ENCODE data around the gene OSM. TPM values are rescaled to one million over a fixed set of nuclear protein-coding genes. Genes with fewer than 3 reads are reported as not detected.

The OSM gene
- total RNA-seq, 6 donors from 2014 or later, result 0.98 to 11.7 (median 5.1) TPM

- Histone ChIP-seq H3K36me3 (peaks cover 11 to 46% (median 32%) of the 10 kb centered on the region in 4 donors), H3K4me1 (peaks cover 42 to 52% (median 44%) of the 10 kb centered on the region in 4 donors), H3K27me3 (no peaks in the 10 kb centered on the region), H3K9me3 (no peaks in the 10 kb centered on the region), H3K4me3 (peak overlapping the region; percentile 67 to 98 (median 86)), H3K27ac (peak overlapping the region; percentile 94 to 99 (median 96))
- 11 to 30% methylated on average over 2 to 4 of the region's 5 CpGs for WGBS, 2 donors
- TF ChIP-seq CTCF (IDR thresholded peaks at IDR 0.05) (peak; percentile 80 to 97 (median 92)), EP300 (IDR thresholded peaks at IDR 0.05) (no peak), POLR2AphosphoS5 (IDR thresholded peaks at IDR 0.05) (peak; percentile 51 to 78), POLR2A (IDR thresholded peaks at IDR 0.05) (peak in 3 of 4 donors; percentile 20 to 73 (median 25))
- DNase-seq (peak; percentile 91 to 93), ATAC-seq (ENCODE audit: low FRiP score in 2 of 2) (peak; percentile 77 to 82)
Measured at GRCh38 chr22:30287648-30288418, 21.2 kb upstream of the OSM start.

- peaks cover 7 to 38% (median 24%) of the 10 kb centered on the region in 4 donors for H3K36me3 ChIP-seq
- no peak overlapping the region for H3K4me3 ChIP-seq
- H3K27me3 ChIP-seq, result no peaks in the 10 kb centered on the region
- DNase-seq (peak; percentile 85 to 95), ATAC-seq (ENCODE audit: low FRiP score in 2 of 2) (peak in 1 of 2 donors; percentile 15)
- TF ChIP-seq POLR2AphosphoS5 (IDR thresholded peaks at IDR 0.05) (no peak), CTCF (IDR thresholded peaks at IDR 0.05) (peak; percentile 86 to 95 (median 94))
- WGBS, 2 donors, result 67 to 69% methylated on average over 20 to 27 of the region's 31 CpGs
- peaks cover 40 to 52% (median 42%) of the 10 kb centered on the region in 4 donors for H3K4me1 ChIP-seq
- H3K27ac ChIP-seq, result no peak overlapping the region
- no peaks in the 10 kb centered on the region for H3K9me3 ChIP-seq
Measured at GRCh38 chr22:30286813-30287647, 20.4 kb upstream of the OSM start.

GRCh38 chr22:30286331-30286730, 19.7 kb upstream of the OSM start:
- Histone ChIP-seq H3K9me3 (no peaks in the 10 kb centered on the region), H3K27me3 (no peaks in the 10 kb centered on the region), H3K4me3 (no peak overlapping the region), H3K4me1 (peaks cover 33 to 46% (median 35%) of the 10 kb centered on the region in 4 donors), H3K36me3 (peaks cover 7 to 36% (median 22%) of the 10 kb centered on the region in 4 donors), H3K27ac (no peak overlapping the region)
- DNase-seq (no peak), ATAC-seq (ENCODE audit: low FRiP score in 2 of 2) (no peak)
- TF ChIP-seq EP300 (IDR thresholded peaks at IDR 0.05), result no peak
- TF ChIP-seq POLR2A (IDR thresholded peaks at IDR 0.05), result no peak
- TF ChIP-seq CTCF (IDR thresholded peaks at IDR 0.05), result no peak
- TF ChIP-seq POLR2AphosphoS5 (IDR thresholded peaks at IDR 0.05), result no peak
- WGBS, 2 donors, result 82 to 84% methylated on average over 4 to 5 of the region's 5 CpGs

GRCh38 chr22:30285846-30286200, 19.2 kb upstream of the OSM start:
- WGBS, 2 donors, result 90 to 97% methylated on average over 5 to 8 of the region's 8 CpGs
- Histone ChIP-seq H3K27ac (no peak overlapping the region), H3K9me3 (no peaks in the 10 kb centered on the region), H3K4me1 (peaks cover 28 to 40% (median 30%) of the 10 kb centered on the region in 4 donors), H3K4me3 (no peak overlapping the region), H3K27me3 (no peaks in the 10 kb centered on the region), H3K36me3 (peaks cover 7 to 36% (median 22%) of the 10 kb centered on the region in 4 donors)
- ATAC-seq (ENCODE audit: low FRiP score in 2 of 2) (no peak), DNase-seq (no peak)
- TF ChIP-seq POLR2A (IDR thresholded peaks at IDR 0.05) (no peak), EP300 (IDR thresholded peaks at IDR 0.05) (no peak), POLR2AphosphoS5 (IDR thresholded peaks at IDR 0.05) (no peak), CTCF (IDR thresholded peaks at IDR 0.05) (no peak)
